ENCODE measurements around the gene NR1D1. TPM values are rescaled to one million over a fixed set of nuclear protein-coding genes. Genes with fewer than 3 reads are reported as not detected.

Gene NR1D1
- total and polyA plus RNA-seq, 2 of the 8 experiments (the other 6 are each of a cell fraction or from before 2014, with no cell fraction given): 1.5 to 4.6 TPM

- TF ChIP-seq FOSL1 (IDR thresholded peaks at IDR 0.05; ENCODE audit: insufficient read depth, low read depth, low read length) (no peak), RAD21 (IDR thresholded peaks at IDR 0.05 in 1 of 2, conservative IDR thresholded peaks at IDR 0.05 in 1 of 2; ENCODE audit: low read depth in 2 of 2, low read length in 2 of 2) (peak; percentile 95 to 98), POLR2AphosphoS5 (IDR thresholded peaks at IDR 0.05; ENCODE audit: low read depth, low read length) (no peak), ASH2L (IDR thresholded peaks at IDR 0.05; ENCODE audit: low read length) (no peak), BACH1 (IDR thresholded peaks at IDR 0.05; ENCODE audit: low read length) (no peak)
Observed at GRCh38 chr17:40086150-40087044, 14.0 kb downstream of the NR1D1 start (continued).

All from H1 (cell line).